Subcutaneous adipose tissue (tissue), 4 donors: ENCODE results near the gene SLC27A4. TPM values are rescaled to one million over a fixed set of nuclear protein-coding genes. Genes with fewer than 3 reads are reported as not detected.

Experiments used
- total RNA-seq, 4 donors: library from RNA; depleted of rRNA; stranded (reverse); fragments of >200 nt; gene quantifications; one replicate each; pipeline ENCODE4 v1.1.0, GENCODE V29; 2016
- TF ChIP-seq, protein P1 (sequence below): fragments of 450-650 bp; IDR thresholded peaks from one replicate; pipeline ENCODE4 v1.5.1; 2016; ENCODE audit warnings: low read depth, mild to moderate bottlenecking, control low read depth, antibody characterized with exemption, moderate library complexity

SLC27A4 gene
- 10 to 100 TPM; 10.1 to 17.3 (median 12.3) TPM for total RNA-seq

DNA sequence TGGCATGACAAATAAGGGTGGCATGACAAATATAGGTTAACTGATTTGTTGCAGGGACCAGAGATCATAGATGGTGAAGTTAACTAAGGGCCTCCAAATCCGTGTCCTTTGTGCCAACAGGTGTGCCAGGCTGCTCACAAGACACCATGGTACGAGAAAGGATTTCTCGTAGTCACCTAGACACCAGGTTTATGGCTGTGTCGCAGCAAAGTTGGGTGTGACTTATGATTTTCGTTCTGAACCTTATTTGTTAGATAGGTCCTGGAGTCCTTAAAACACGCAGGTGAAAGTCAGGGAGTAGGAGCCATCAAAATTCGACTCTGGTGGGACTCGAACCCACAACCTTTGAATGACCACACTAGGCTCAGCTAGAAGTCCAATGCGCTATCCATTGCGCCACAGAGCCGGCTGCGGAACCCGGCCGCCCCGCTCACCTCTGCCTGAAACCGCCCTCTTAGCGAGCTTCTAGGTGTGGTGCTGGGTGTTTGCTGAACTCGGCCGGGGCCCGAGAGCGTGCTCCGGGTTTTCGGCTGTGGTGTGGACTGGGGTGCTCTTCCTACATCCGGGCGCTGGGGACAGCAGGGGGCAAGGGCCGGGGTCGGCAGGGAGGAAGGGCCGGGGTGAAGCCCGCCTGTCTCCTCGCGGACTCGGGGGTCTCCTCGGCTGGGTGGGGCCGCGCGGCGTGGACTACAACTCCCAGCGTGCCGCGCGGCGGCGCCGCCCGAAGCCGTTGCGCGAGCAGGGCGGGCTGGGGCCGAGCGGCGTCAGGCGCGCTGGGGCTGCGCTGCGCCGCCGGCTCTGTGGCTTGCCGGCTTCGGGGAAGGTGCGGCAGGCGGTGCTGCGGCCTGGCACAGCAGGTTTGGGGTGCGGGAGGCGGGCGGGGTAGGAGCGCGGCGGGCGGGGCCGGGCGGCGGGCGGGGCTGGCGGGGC is at the start of gene SLC27A4:
Gene SLC27A4, plus strand, starts transcription at position 767 of the 930 bp plus-strand sequence. CDS start 2,606 bp downstream, outside the sequence.
- TF ChIP-seq, protein P1, sequence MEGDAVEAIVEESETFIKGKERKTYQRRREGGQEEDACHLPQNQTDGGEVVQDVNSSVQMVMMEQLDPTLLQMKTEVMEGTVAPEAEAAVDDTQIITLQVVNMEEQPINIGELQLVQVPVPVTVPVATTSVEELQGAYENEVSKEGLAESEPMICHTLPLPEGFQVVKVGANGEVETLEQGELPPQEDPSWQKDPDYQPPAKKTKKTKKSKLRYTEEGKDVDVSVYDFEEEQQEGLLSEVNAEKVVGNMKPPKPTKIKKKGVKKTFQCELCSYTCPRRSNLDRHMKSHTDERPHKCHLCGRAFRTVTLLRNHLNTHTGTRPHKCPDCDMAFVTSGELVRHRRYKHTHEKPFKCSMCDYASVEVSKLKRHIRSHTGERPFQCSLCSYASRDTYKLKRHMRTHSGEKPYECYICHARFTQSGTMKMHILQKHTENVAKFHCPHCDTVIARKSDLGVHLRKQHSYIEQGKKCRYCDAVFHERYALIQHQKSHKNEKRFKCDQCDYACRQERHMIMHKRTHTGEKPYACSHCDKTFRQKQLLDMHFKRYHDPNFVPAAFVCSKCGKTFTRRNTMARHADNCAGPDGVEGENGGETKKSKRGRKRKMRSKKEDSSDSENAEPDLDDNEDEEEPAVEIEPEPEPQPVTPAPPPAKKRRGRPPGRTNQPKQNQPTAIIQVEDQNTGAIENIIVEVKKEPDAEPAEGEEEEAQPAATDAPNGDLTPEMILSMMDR, result no peak

DNA sequence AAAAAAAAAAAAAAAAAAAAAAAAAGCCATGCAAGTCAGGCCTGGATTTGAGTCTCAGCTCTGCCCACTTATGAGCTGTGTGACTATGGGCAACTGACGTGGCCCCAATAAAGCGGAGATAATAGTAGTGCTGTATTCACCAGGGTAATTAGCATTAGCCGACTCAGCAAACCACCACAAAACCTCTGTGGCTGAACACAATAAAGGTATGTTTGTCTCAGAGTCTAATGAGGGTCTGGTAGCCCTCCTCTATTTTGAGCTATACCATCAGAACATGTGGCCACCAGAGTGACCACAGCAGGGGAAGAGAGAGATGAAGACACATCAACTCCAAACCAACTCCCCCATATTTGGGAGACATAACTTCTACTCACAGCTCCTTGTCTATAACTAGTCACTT is 48.3 kb upstream of the SLC27A4 start:
- TF ChIP-seq, protein P1, result no peak

DNA sequence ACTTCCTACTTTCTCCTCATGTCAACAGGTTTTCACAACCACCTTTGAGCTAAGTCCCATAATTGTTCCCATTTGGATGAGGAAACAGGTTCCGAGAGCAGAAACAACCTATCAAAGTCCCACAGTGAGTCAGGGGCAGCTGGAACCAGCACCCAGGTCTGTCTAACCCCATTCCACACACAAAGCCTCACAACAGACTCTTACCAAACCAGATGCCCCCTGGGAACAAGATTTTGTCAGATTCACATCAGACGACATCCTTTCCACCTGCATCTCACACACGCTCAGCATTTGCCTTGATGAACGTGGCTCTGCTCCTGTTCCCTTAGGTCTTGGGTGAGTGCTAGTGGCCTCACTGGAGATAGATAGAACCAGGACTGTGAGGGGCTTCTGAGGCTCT is 47.2 kb upstream of the SLC27A4 start:
- TF ChIP-seq, protein P1, result no peak

DNA sequence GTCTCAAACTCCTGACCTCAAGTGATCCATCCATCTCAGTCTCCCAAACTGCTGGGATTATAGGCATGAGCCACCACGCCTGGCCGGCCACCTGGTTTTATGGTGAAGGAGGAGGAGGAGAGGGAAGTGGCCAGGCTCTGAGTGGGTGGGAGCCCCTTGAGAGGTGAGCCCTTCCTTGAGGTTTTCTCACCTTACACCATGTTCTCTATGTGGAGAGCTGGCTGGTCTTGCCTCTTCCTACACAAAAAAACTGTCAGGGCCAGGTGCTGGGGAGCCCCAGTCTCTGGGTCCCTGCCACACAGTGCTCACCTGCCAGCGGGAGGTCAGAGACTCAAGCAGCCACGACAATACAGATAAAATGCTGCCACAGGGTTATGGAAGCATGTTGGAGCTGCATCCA is 46.2 kb upstream of the SLC27A4 start:
- TF ChIP-seq, protein P1, result no peak

DNA sequence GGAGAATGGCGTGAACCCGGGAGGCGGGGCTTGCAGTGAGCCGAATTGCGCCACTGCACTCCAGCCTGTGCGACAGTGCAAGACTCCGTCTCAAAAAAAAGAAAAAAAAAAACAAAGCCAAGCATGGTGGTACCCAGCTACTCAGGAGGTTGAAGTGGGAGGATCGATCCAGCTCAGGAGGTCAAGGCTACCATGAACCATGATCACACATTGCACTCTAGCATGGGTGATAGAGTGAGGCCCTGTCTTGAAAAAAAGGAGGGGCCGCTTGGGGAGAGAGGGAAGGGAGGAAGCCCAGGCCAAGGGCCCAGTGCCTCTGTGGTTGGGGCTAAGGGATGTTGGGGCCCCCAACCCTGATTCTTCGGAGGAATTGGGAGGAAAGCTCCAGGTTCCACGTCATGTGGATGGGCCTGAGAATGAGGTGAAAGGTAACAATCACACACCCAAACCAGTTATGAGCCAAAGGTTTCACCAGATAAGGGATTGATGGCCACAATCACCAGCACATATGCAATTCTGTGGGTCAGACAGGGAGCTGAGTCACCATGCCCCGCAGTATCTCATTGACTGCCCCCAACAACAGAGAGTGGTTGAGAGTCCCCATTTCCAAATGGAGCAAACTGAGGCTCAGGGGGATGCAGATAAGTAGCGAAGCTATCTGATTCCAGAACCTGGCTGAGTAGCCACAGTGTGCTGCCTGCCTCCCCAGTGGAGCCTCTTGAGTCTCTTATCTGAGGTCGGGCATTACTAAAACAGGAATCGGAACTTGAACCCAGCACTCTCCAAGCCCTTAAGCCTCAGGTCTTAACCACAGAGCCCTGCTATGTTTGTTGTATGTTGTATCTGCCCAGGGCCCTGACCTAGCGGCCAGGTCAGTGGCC is 43.7 kb upstream of the SLC27A4 start:
- TF ChIP-seq, protein P1, result no peak

DNA sequence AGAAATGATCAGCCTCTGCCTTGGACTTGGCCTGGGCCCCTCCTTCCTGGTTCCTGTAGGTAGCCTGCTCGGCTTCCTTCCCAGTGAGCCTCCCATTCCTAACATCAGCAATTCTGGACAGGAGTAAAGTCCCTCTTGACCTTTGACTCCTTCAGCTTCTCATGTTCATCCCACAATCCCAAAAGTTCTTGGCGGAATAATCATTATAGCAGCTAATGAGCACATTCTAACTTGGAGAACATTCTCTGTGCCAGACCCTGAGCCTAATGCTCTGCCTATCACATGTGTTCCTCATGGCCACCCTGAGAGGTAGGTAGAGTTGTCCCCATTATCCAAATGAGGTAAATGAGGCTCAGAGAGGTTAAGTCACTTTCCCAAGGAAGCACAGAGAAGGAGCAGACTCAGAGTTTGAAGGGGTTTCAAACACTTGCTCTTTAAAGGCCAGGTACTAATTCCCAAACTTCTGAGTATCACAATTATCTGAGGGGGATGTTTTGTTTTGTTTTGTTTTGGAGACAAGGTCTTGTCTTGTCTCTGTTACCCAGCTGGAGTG is 43.0 kb upstream of the SLC27A4 start:
- TF ChIP-seq, protein P1, result no peak
